HepG2 (cell line): ENCODE measurements around the gene CYP27B1. TPM values are rescaled to one million over a fixed set of nuclear protein-coding genes. Genes with fewer than 3 reads are reported as not detected.

ENCODE experiments used
- ELF3 ChIP-seq: IDR thresholded peaks from 2 replicates; pipeline ENCODE4 v1.6.1; 2016; ENCODE audit warnings: missing genetic modification reagents, missing compliant biosample characterization
- EP300 ChIP-seq, 3 experiments: sonication (generic) in 1 of 3; formaldehyde crosslinking in 1 of 3; IDR thresholded peaks; 2 replicates each; pipeline versions ENCODE4 v1.5.1 to v1.6.1; 2011 to 2020; ENCODE audit warnings: low read depth in 2 of 3, low read length in 2 of 3, borderline replicate concordance in 1 of 3, improper control_type of control experiment in 1 of 3, mild to moderate bottlenecking in 1 of 3, missing genetic modification reagents in 1 of 3, moderate library complexity in 1 of 3
- GPN1 ChIP-seq: sonication (generic); formaldehyde crosslinking; IDR thresholded peaks from 2 replicates; pipeline ENCODE4 v1.5.1; 2020; ENCODE audit warnings: missing genetic modification reagents, borderline replicate concordance
- HHEX ChIP-seq: IDR thresholded peaks from 2 replicates; pipeline ENCODE4 v1.6.1; 2016; ENCODE audit warnings: control low read depth
- HNRNPLL ChIP-seq: fragments of 200-400 bp; formaldehyde crosslinking; IDR thresholded peaks from 2 replicates; pipeline ENCODE4 v1.6.1; 2017; ENCODE audit warnings: mild to moderate bottlenecking, low read depth, low read length; ENCODE audit not compliant: poor library complexity, severe bottlenecking
- HOMEZ ChIP-seq: IDR thresholded peaks from 2 replicates; pipeline ENCODE4 v1.6.1; 2016; ENCODE audit warnings: low read depth
- LBX2 ChIP-seq: sonication (generic); formaldehyde crosslinking; IDR thresholded peaks from 2 replicates; pipeline ENCODE4 v1.5.0; 2020; ENCODE audit warnings: missing genetic modification reagents, mild to moderate bottlenecking, borderline replicate concordance
- NCOA2 ChIP-seq: sonication (generic); formaldehyde crosslinking; IDR thresholded peaks from 2 replicates; pipeline ENCODE4 v1.8.0; 2022; ENCODE audit warnings: inconsistent platforms
- POLR2G ChIP-seq: fragments of 200-400 bp; formaldehyde crosslinking; IDR thresholded peaks from 2 replicates; pipeline ENCODE4 v1.6.1; 2018; ENCODE audit warnings: mild to moderate bottlenecking, low read depth, low read length, moderate library complexity
- PTBP1 ChIP-seq: fragments of 200-400 bp; formaldehyde crosslinking; IDR thresholded peaks from 2 replicates; pipeline ENCODE4 v1.6.1; 2018; ENCODE audit warnings: low read length, low read depth; ENCODE audit not compliant: poor library complexity, severe bottlenecking
- RCOR2 ChIP-seq: IDR thresholded peaks from 2 replicates; pipeline ENCODE4 v1.6.1; 2016; ENCODE audit warnings: missing biosample characterization, missing genetic modification reagents
- RNF2 ChIP-seq: fragments of 450-650 bp; conservative IDR thresholded peaks from 2 replicates; pipeline ENCODE4 v1.6.1; 2016; ENCODE audit warnings: low read depth
- SMAD3 ChIP-seq: sonication (generic); formaldehyde crosslinking; IDR thresholded peaks from 2 replicates; pipeline ENCODE4 v1.4.0; 2020; ENCODE audit warnings: missing genetic modification reagents
- SP2 ChIP-seq: sonication (generic); formaldehyde crosslinking; IDR thresholded peaks from 2 replicates; pipeline ENCODE4 v1.5.1; 2020; ENCODE audit warnings: mild to moderate bottlenecking, missing genetic modification reagents
- SPEN ChIP-seq: sonication (generic); formaldehyde crosslinking; IDR thresholded peaks from 2 replicates; pipeline ENCODE4 v1.5.1; 2020; ENCODE audit warnings: low read depth, mild to moderate bottlenecking, missing genetic modification reagents
- ZNF12 ChIP-seq: sonication (generic); formaldehyde crosslinking; IDR thresholded peaks from 2 replicates; pipeline ENCODE4 v1.5.0; 2020; ENCODE audit warnings: missing genetic modification reagents
- ZNF263 ChIP-seq: sonication (generic); formaldehyde crosslinking; IDR thresholded peaks from 2 replicates; pipeline ENCODE4 v1.4.0; 2020; ENCODE audit warnings: missing genetic modification reagents
- ZNF468 ChIP-seq: sonication (generic); formaldehyde crosslinking; IDR thresholded peaks from 2 replicates; pipeline ENCODE4 v1.8.0; 2022; ENCODE audit warnings: mild to moderate bottlenecking, moderate library complexity, missing genetic modification reagents
- ZNF513 ChIP-seq: sonication (generic); formaldehyde crosslinking; conservative IDR thresholded peaks from 2 replicates; pipeline ENCODE4 v1.5.0; 2020; ENCODE audit warnings: missing genetic modification reagents
- ZNF577 ChIP-seq: sonication (generic); formaldehyde crosslinking; IDR thresholded peaks from 2 replicates; pipeline ENCODE4 v1.4.0; 2020; ENCODE audit warnings: mild to moderate bottlenecking, low read depth, missing genetic modification reagents, borderline replicate concordance
- ZNF784 ChIP-seq: sonication (generic); formaldehyde crosslinking; IDR thresholded peaks from 2 replicates; pipeline ENCODE4 v1.5.1; 2020; ENCODE audit warnings: missing genetic modification reagents, mild to moderate bottlenecking, borderline replicate concordance
- ZSCAN5A ChIP-seq: sonication (generic); formaldehyde crosslinking; IDR thresholded peaks from 2 replicates; pipeline ENCODE4 v1.8.0; 2022; ENCODE audit warnings: mild to moderate bottlenecking, missing genetic modification reagents, borderline replicate concordance
- ZZZ3 ChIP-seq: sonication (generic); formaldehyde crosslinking; IDR thresholded peaks from 2 replicates; pipeline ENCODE4 v1.4.0; 2020; ENCODE audit warnings: missing genetic modification reagents, mild to moderate bottlenecking, borderline replicate concordance
- polyA plus RNA-seq, 8 experiments: library from polyadenylated mRNA; depleted of rRNA in 3 of 8; stranded (reverse) in 7 of 8; unstranded in 1 of 8; fragments of >200 nt; fragmentation: Illumina TruSeq in 4 of 8; extraction: Trizol in 4 of 8; gene quantifications; 2 replicates each; pipeline versions ENCODE4 v1.2.1 to v1.2.3, GENCODE V29; 2011 to 2016; ENCODE audit warnings: low read depth in 4 of 8, missing spikeins in 1 of 8, mixed read lengths in 1 of 8; ENCODE audit not compliant: insufficient read depth in 1 of 8
- total RNA-seq, 5 experiments: library from RNA; depleted of rRNA; stranded (reverse); fragments of >200 nt; fragmentation: Illumina TruSeq; extraction: Trizol; gene quantifications; 2 replicates each; pipeline ENCODE4 v1.2.3, GENCODE V29; 2016; ENCODE audit warnings: low read depth in 1 of 5

The CYP27B1 gene
- total and polyA plus RNA-seq, 2 of the 13 experiments (the other 11 are each of a cell fraction or from before 2014, with no cell fraction given) = 2.3 to 3.0 TPM

GRCh38 chr12:57751788-57752667, 14.8 kb downstream of the CYP27B1 start, which contains the start of gene CDK4 (continued):
- no peak; the same call in 1 of the 2 replicates for TF ChIP-seq ZNF12
- peak; percentile 33 to 73; a peak in 3 of 4 replicates for TF ChIP-seq EP300 (IDR thresholded peaks at IDR 0.05; ENCODE audit: low read depth in 2 of 2, low read length in 2 of 2)
- peak; percentile 78; the same call in 1 of the 2 replicates for TF ChIP-seq EP300 (CRISPR knock-in tag; IDR thresholded peaks at IDR 0.05; ENCODE audit: borderline replicate concordance)
- peak; percentile 88 for TF ChIP-seq POLR2G
- peak; percentile 86 for TF ChIP-seq RNF2
- peak; percentile 71 for TF ChIP-seq PTBP1
- TF ChIP-seq LBX2 = peak; percentile 5; the same call in 1 of the 2 replicates
- TF ChIP-seq HNRNPLL = peak; percentile 62
- peak; percentile 58; the same call in 1 of the 2 replicates for TF ChIP-seq ZSCAN5A
- peak; percentile 52; the same call in 1 of the 2 replicates for TF ChIP-seq NCOA2
- TF ChIP-seq RCOR2 (CRISPR knock-in tag) = peak; percentile 45; the same call in 1 of the 2 replicates
- TF ChIP-seq ZZZ3 (CRISPR knock-in tag) = peak; percentile 94; the same call in 1 of the 2 replicates
- no peak for TF ChIP-seq ZNF513 (CRISPR knock-in tag)
- TF ChIP-seq SMAD3 (CRISPR knock-in tag) = peak; percentile 90
- TF ChIP-seq GPN1 (CRISPR knock-in tag) = no peak
- TF ChIP-seq HOMEZ (CRISPR knock-in tag) = no peak
- peak; percentile 31; the same call in 1 of the 2 replicates for TF ChIP-seq ELF3 (CRISPR knock-in tag)
- peak; percentile 76 for TF ChIP-seq SP2 (CRISPR knock-in tag)
- peak; percentile 62 for TF ChIP-seq ZNF784 (CRISPR knock-in tag)
- TF ChIP-seq HHEX (CRISPR knock-in tag) = no peak
- TF ChIP-seq ZNF468 = no peak
- TF ChIP-seq SPEN (CRISPR knock-in tag) = peak; percentile 94
- TF ChIP-seq ZNF577 (CRISPR knock-in tag) = peak; percentile 91; the same call in 1 of the 2 replicates
- peak; percentile 84 for TF ChIP-seq ZNF263
